ENCODE results near the gene RET. TPM values are rescaled to one million over a fixed set of nuclear protein-coding genes. Genes with fewer than 3 reads are reported as not detected.

Gene RET
- total RNA-seq, 1 experiment from 2014 or later: 21.4 TPM

GRCh38 chr10:43138021-43138756, 61.3 kb downstream of the RET start, which contains the start of gene CSGALNACT2 (continued):
- TF ChIP-seq PREB (CRISPR knock-in tag; IDR thresholded peaks at IDR 0.05; ENCODE audit: borderline replicate concordance) (no peak), ATF2 (CRISPR knock-in tag; IDR thresholded peaks at IDR 0.05; ENCODE audit: borderline replicate concordance, low read depth) (no peak), FOXP1 (CRISPR knock-in tag; IDR thresholded peaks at IDR 0.05; ENCODE audit: borderline replicate concordance) (no peak), ESRRA (CRISPR knock-in tag; IDR thresholded peaks at IDR 0.05; ENCODE audit: borderline replicate concordance) (no peak; the same call in 1 of the 2 replicates), E2F1 (CRISPR knock-in tag; IDR thresholded peaks at IDR 0.05) (no peak), MLX (CRISPR knock-in tag; IDR thresholded peaks at IDR 0.05) (no peak), JUN (CRISPR knock-in tag; IDR thresholded peaks at IDR 0.05) (no peak), E2F4 (CRISPR knock-in tag; IDR thresholded peaks at IDR 0.05; ENCODE audit: borderline replicate concordance, low read depth) (no peak), KAT7 (CRISPR knock-in tag; IDR thresholded peaks at IDR 0.05; ENCODE audit: borderline replicate concordance) (no peak), NR2C2 (CRISPR knock-in tag; IDR thresholded peaks at IDR 0.05) (no peak), ARID4B (CRISPR knock-in tag; IDR thresholded peaks at IDR 0.05; ENCODE audit: borderline replicate concordance) (peak; percentile 50; the same call in 1 of the 2 replicates), MAX (CRISPR knock-in tag; IDR thresholded peaks at IDR 0.05) (peak; percentile 42), CREM (CRISPR knock-in tag; IDR thresholded peaks at IDR 0.05) (peak; percentile 69; the same call in 1 of the 2 replicates), ATF1 (CRISPR knock-in tag; IDR thresholded peaks at IDR 0.05) (no peak), ATF6 (CRISPR knock-in tag; IDR thresholded peaks at IDR 0.05) (no peak), ELF4 (CRISPR knock-in tag; IDR thresholded peaks at IDR 0.05; ENCODE audit: low read depth) (no peak), NFE2L1 (CRISPR knock-in tag; IDR thresholded peaks at IDR 0.05) (no peak), ZSCAN18 (CRISPR knock-in tag; IDR thresholded peaks at IDR 0.05) (no peak), CREB1 (CRISPR knock-in tag; IDR thresholded peaks at IDR 0.05) (no peak), CDX4 (CRISPR knock-in tag; IDR thresholded peaks at IDR 0.05; ENCODE audit: borderline replicate concordance) (no peak), JAZF1 (CRISPR knock-in tag; IDR thresholded peaks at IDR 0.05) (no peak), USF2 (CRISPR knock-in tag; IDR thresholded peaks at IDR 0.05) (no peak)
